Aorta (tissue), 5 donors: ENCODE results near the gene TRIM44. TPM values are rescaled to one million over a fixed set of nuclear protein-coding genes. Genes with fewer than 3 reads are reported as not detected.

Experiments
- ATAC-seq: fragments of 200-7000 bp; cut with Tn5 transposase; one replicate; pipeline ENCODE4 v1.9.1; 2022; ENCODE audit warnings: moderate library complexity; ENCODE audit not compliant: low FRiP score
- DNase-seq, 2 donors: peaks; one replicate each; pipeline ENCODE4 v3.0.0-alpha.2; 2020
- H3K27ac ChIP-seq, 2 donors: one replicate each; pipeline ENCODE4 v1.5.1; 2013; ENCODE audit warnings: low read length in 2 of 2, mild to moderate bottlenecking in 2 of 2, moderate library complexity in 2 of 2, control low read depth in 1 of 2, inconsistent platforms in 1 of 2, low read depth in 1 of 2
- H3K27me3 ChIP-seq, 2 donors: one replicate each; pipeline ENCODE4 v1.6.1; 2013; ENCODE audit warnings: control low read depth in 1 of 2, low read length in 1 of 2, mild to moderate bottlenecking in 1 of 2, moderate library complexity in 1 of 2; ENCODE audit not compliant: insufficient read depth in 2 of 2, control insufficient read depth in 1 of 2
- H3K36me3 ChIP-seq, 2 donors: one replicate each; pipeline ENCODE4 v1.6.1; 2013; ENCODE audit warnings: control low read depth in 1 of 2, low read length in 1 of 2, mild to moderate bottlenecking in 1 of 2; ENCODE audit not compliant: insufficient read depth in 2 of 2, control insufficient read depth in 1 of 2
- H3K4me1 ChIP-seq, 2 donors: one replicate each; pipeline ENCODE4 v1.6.1; 2013; ENCODE audit warnings: low read length in 2 of 2, control low read depth in 1 of 2, mild to moderate bottlenecking in 1 of 2, moderate library complexity in 1 of 2; ENCODE audit not compliant: insufficient read depth in 2 of 2, control insufficient read depth in 1 of 2
- H3K4me3 ChIP-seq, 2 donors: one replicate each; pipeline ENCODE4 v1.5.1; 2013; ENCODE audit warnings: low read length in 2 of 2, control low read depth in 1 of 2, mild to moderate bottlenecking in 1 of 2
- H3K9me3 ChIP-seq: one replicate; pipeline ENCODE4 v1.6.1; 2013; ENCODE audit warnings: mild to moderate bottlenecking, low read length; ENCODE audit not compliant: control insufficient read depth
- WGBS, 2 donors: extraction: QIAGEN DNeasy Blood & Tissue Kit; methylation state at CpG; one replicate each; pipeline ENCODE4 v1.1.7; 2013; 5-methylcytosine and 5-hydroxymethylcytosine counted together
- intact Hi-C, 2 donors: fragments of 100-400 bp; cut with DNase I; formaldehyde crosslinking; loops; one replicate each; pipeline versions ENCODE4 v1.14.2 to v1.15.0; 2022
- polyA plus RNA-seq, 2 donors: library from polyadenylated mRNA; stranded (reverse); fragments of 200-250 nt; gene quantifications; one replicate each; pipeline ENCODE4 v1.2.3, GENCODE V29; 2013
- total RNA-seq, 2 donors: library from RNA; stranded (reverse); fragmentation: NEBNext Ultra II Directional; extraction: Animal tissue kit (Norgen Biotek cat#: 25700); gene quantifications; one replicate each; pipeline ENCODE4 v1.2.1, GENCODE V29; 2021
- donor health status: healthy with polysubstance abuse.
- donor health status: Bipolar disorder and iron deficiency.
- donor health status: DM: no; HTN: no; CAD: no.
- donor health status: DM: no; HTN: no; CAD: no.
- donor health status: DM: yes; HTN: yes; CAD: no.

Gene TRIM44
- total and polyA plus RNA-seq, 4 donors, result 10.3 to 63.3 (median 33.9) TPM

DNA sequence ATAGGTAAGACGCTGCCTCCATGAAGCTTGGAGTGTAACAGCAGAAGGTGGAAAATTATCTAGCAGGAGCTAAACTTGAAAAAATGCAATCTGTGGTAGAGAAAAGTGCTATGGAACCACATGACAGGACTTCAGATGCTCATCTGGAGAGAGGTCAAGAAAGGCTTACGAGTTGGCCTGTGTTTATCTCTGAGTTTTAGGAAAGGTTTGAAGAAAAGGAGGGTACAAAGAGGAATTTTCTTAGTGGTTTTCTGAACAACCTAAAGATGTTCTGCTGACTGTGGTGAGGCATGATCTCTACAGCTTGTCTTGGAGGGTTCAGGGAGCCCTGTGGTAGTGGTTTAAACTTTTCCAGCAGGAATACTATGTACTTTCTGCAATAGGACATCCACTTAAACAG is 36.1 kb upstream of the TRIM44 start:
- ATAC-seq, result no peak
- no peak for DNase-seq
- no peaks in the 10 kb centered on the region for H3K36me3 ChIP-seq
- intact Hi-C loops, result no loop called here
- H3K4me1 ChIP-seq, result peaks cover 0 to 2% of the 10 kb centered on the region in 2 donors
- H3K27me3 ChIP-seq, result no peaks in the 10 kb centered on the region
- WGBS, 2 donors, result 92 to 95% methylated on average over 2 of the region's 2 CpGs
- no peaks in the 10 kb centered on the region for H3K9me3 ChIP-seq
- H3K27ac ChIP-seq, result no peak overlapping the region
- no peak overlapping the region for H3K4me3 ChIP-seq

DNA sequence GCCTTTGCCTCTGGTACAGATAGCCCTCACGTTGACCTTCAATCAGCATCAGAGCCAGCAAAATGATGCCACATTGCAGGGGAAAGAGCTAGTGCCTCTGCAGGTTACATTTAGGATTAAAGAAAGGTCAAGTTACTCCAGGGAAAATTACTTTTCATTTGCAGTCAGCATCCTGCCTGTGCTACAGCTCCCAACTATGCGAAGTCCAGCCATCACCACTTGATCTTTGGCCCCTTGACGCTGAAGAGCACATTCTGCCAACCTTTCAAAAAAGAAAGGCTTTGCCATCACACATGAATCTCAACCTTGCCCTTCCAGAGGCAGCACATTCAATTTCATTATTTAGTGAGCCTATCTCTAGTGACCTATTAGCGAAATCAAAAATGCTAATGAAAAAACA is 33.1 kb upstream of the TRIM44 start:
- Histone ChIP-seq H3K4me1 (peaks cover 0 to 2% of the 10 kb centered on the region in 2 donors), H3K36me3 (no peaks in the 10 kb centered on the region), H3K4me3 (no peak overlapping the region), H3K27me3 (peaks cover 0 to 2% of the 10 kb centered on the region in 2 donors), H3K9me3 (no peaks in the 10 kb centered on the region), H3K27ac (no peak overlapping the region)
- intact Hi-C loops, result no loop called here
- no peak for ATAC-seq
- DNase-seq, result no peak
- WGBS, 2 donors, result 93 to 96% methylated on average over 4 of the region's 4 CpGs

DNA sequence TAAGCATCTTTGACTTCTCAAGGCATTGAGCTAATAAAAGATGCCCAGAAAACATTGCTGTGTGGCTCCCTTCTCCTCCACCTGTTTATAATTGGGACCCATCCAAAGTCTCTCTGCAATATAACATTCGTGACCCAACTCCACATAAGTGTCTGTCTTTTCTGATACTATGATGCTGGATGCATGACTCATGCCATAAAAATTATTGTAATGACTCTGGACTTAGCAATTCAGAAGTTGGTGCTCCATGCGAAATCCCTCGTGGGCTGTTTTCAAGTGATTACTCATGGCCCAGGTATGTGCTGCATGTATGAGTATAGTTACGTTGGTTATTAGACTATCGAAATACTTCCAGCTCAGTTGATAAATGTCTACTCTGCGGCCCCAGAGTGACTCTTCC is 32.7 kb upstream of the TRIM44 start:
- Histone ChIP-seq H3K36me3 (no peaks in the 10 kb centered on the region), H3K27me3 (peaks cover 0 to 2% of the 10 kb centered on the region in 2 donors), H3K4me3 (no peak overlapping the region), H3K9me3 (no peaks in the 10 kb centered on the region), H3K27ac (no peak overlapping the region), H3K4me1 (peaks cover 0 to 2% of the 10 kb centered on the region in 2 donors)
- intact Hi-C loops, result no loop called here
- 6 to 11% methylated on average over 6 of the region's 6 CpGs for WGBS, 2 donors
- DNase-seq (peak in 1 of 2 donors; percentile 49), ATAC-seq (no peak)

GRCh38 chr11:35631891-35632290 is 30.7 kb upstream of the TRIM44 start:
- H3K27ac ChIP-seq, result no peak overlapping the region
- H3K36me3 ChIP-seq, result no peaks in the 10 kb centered on the region
- no peak for DNase-seq
- WGBS, 2 donors, result 68% methylated on average over 3 of the region's 3 CpGs
- H3K27me3 ChIP-seq, result peaks cover 0 to 2% of the 10 kb centered on the region in 2 donors
- H3K9me3 ChIP-seq, result no peaks in the 10 kb centered on the region
- no peak overlapping the region for H3K4me3 ChIP-seq
- intact Hi-C loops, result no loop called here
- no peak for ATAC-seq
- H3K4me1 ChIP-seq, result peaks cover 0 to 2% of the 10 kb centered on the region in 2 donors

- DNase-seq, result no peak
- WGBS, 2 donors, result 68 to 75% methylated on average over 1 of the region's 1 CpG
- peaks cover 0 to 2% of the 10 kb centered on the region in 2 donors for H3K27me3 ChIP-seq
These were observed 30.3 kb upstream of the TRIM44 start for GRCh38 chr11:35632301-35632700.

GRCh38 chr11:35633827-35634423 is 28.6 kb upstream of the TRIM44 start:
- intact Hi-C loops, result no loop called here
- H3K27ac ChIP-seq, result no peak overlapping the region
- no peak overlapping the region for H3K4me3 ChIP-seq
- H3K9me3 ChIP-seq, result no peaks in the 10 kb centered on the region
- ATAC-seq, result no peak
- H3K27me3 ChIP-seq, result peaks cover 0 to 2% of the 10 kb centered on the region in 2 donors
- WGBS, 2 donors, result 70 to 97% methylated on average over 4 of the region's 4 CpGs
- H3K4me1 ChIP-seq, result peaks cover 0 to 2% of the 10 kb centered on the region in 2 donors
- no peaks in the 10 kb centered on the region for H3K36me3 ChIP-seq
- DNase-seq, result no peak

More at GRCh38 chr11:35632301-35632700, 30.3 kb upstream of the TRIM44 start:
- intact Hi-C loops, result no loop called here
- no peak overlapping the region for H3K27ac ChIP-seq
- H3K4me1 ChIP-seq, result peaks cover 0 to 2% of the 10 kb centered on the region in 2 donors
- ATAC-seq, result no peak
- H3K4me3 ChIP-seq, result no peak overlapping the region
- H3K9me3 ChIP-seq, result no peaks in the 10 kb centered on the region
- no peaks in the 10 kb centered on the region for H3K36me3 ChIP-seq

GRCh38 chr11:35635933-35636332 is 26.6 kb upstream of the TRIM44 start:
- H3K36me3 ChIP-seq, result no peaks in the 10 kb centered on the region
- ATAC-seq (no peak), DNase-seq (no peak)
- H3K27me3 ChIP-seq, result peaks cover 0 to 2% of the 10 kb centered on the region in 2 donors
- 84 to 87% methylated on average over 6 of the region's 6 CpGs for WGBS, 2 donors
- no peaks in the 10 kb centered on the region for H3K9me3 ChIP-seq
- no peak overlapping the region for H3K27ac ChIP-seq
- H3K4me3 ChIP-seq, result no peak overlapping the region
- intact Hi-C loops, result no loop called here
- H3K4me1 ChIP-seq, result no peaks in the 10 kb centered on the region

DNA sequence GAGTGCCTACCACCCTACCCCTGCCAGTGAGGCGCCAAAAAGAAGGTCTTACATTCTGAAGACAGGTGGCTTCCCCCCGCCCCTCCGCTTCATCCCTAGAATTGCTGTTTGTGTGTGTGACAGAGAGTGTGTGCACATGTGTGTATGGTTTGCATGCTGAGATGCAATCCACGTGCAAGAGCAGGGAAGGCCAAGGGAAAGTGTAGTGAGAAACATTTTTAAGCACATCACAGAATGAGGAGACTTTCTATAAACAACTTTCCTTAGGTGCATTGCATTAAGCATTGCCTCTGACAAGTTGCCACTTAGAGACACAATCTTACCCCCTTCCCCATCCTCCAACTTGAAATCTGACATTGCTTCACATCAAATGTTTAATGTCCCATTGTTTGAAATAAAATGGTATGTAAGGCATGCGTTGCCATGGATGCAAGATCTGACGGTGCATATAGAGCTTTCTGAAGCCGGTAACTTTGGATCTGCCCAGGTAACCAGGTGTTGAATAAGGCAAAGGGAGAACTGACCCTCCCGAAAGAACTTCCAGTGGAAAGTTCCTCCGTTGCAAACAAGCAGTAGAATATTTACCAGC is 22.9 kb upstream of the TRIM44 start:
- H3K36me3 ChIP-seq, result no peaks in the 10 kb centered on the region
- no peaks in the 10 kb centered on the region for H3K4me1 ChIP-seq
- 73 to 79% methylated on average over 9 of the region's 9 CpGs for WGBS, 2 donors
- DNase-seq, result no peak
- no peak overlapping the region for H3K4me3 ChIP-seq
- H3K27me3 ChIP-seq, result no peaks in the 10 kb centered on the region
- no peaks in the 10 kb centered on the region for H3K9me3 ChIP-seq
- H3K27ac ChIP-seq, result no peak overlapping the region
- no peak for ATAC-seq
- intact Hi-C loops, result no loop called here
